NB4 (cell line): ENCODE measurements around the gene PCDHGA11.
"Not testable (repeated sequence)": the region's sequence is repeated elsewhere in the genome, so short reads cannot be mapped to it uniquely, and the experiment has no call there.

ENCODE experiments used
- DNase-seq: peaks from one replicate; pipeline ENCODE4 v3.0.0; 2010; ENCODE audit warnings: low read depth
- H3K4me3 ChIP-seq: one replicate; pipeline ENCODE4 v1.5.1; 2011; ENCODE audit warnings: mild to moderate bottlenecking, low read depth, low read length, moderate library complexity
- MYC ChIP-seq: IDR thresholded peaks from 2 replicates; pipeline ENCODE4 v1.6.1; 2011; ENCODE audit warnings: low read depth, low read length
- POLR2A ChIP-seq: IDR thresholded peaks from 2 replicates; pipeline ENCODE4 v1.6.1; 2011; ENCODE audit warnings: mild to moderate bottlenecking; ENCODE audit not compliant: insufficient read length; ENCODE audit errors: extremely low read depth
- TF ChIP-seq, protein P1 (sequence below): IDR thresholded peaks from one replicate; pipeline ENCODE4 v1.5.1; 2012; ENCODE audit warnings: low read depth, low read length
- TF ChIP-seq, protein P2 (sequence below): IDR thresholded peaks from 2 replicates; pipeline ENCODE4 v1.6.1; 2011; ENCODE audit warnings: low read depth, low read length

Gene PCDHGA11

DNA sequence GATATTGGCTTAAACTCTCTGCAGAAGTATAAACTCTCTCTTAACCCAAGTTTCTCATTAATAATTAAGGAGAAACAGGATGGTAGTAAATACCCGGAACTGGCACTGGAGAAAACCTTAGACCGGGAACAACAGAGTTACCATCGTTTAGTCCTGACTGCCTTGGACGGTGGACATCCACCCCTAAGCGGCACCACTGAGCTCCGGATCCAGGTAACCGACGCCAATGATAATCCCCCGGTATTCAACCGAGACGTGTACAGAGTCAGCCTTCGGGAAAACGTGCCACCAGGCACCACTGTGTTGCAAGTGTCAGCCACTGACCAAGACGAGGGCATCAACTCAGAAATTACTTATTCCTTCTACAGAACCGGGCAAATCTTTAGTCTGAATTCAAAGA lies 22.2 kb upstream of the PCDHGA11 start:
- no peak for TF ChIP-seq POLR2A
- TF ChIP-seq MYC, result no peak
- TF ChIP-seq, protein P1, sequence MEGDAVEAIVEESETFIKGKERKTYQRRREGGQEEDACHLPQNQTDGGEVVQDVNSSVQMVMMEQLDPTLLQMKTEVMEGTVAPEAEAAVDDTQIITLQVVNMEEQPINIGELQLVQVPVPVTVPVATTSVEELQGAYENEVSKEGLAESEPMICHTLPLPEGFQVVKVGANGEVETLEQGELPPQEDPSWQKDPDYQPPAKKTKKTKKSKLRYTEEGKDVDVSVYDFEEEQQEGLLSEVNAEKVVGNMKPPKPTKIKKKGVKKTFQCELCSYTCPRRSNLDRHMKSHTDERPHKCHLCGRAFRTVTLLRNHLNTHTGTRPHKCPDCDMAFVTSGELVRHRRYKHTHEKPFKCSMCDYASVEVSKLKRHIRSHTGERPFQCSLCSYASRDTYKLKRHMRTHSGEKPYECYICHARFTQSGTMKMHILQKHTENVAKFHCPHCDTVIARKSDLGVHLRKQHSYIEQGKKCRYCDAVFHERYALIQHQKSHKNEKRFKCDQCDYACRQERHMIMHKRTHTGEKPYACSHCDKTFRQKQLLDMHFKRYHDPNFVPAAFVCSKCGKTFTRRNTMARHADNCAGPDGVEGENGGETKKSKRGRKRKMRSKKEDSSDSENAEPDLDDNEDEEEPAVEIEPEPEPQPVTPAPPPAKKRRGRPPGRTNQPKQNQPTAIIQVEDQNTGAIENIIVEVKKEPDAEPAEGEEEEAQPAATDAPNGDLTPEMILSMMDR, result no peak
- TF ChIP-seq, protein P2, sequence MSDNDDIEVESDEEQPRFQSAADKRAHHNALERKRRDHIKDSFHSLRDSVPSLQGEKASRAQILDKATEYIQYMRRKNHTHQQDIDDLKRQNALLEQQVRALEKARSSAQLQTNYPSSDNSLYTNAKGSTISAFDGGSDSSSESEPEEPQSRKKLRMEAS, result no peak
- H3K4me3 ChIP-seq, result no peak overlapping the region
- no peak for DNase-seq

GRCh38 chr5:141399555-141400258 lies 21.1 kb upstream of the PCDHGA11 start:
- DNase-seq, result no peak
- TF ChIP-seq POLR2A (no peak), MYC (no peak)
- TF ChIP-seq, protein P1, result no peak
- TF ChIP-seq, protein P2, result no peak
- H3K4me3 ChIP-seq, result no peak overlapping the region

DNA sequence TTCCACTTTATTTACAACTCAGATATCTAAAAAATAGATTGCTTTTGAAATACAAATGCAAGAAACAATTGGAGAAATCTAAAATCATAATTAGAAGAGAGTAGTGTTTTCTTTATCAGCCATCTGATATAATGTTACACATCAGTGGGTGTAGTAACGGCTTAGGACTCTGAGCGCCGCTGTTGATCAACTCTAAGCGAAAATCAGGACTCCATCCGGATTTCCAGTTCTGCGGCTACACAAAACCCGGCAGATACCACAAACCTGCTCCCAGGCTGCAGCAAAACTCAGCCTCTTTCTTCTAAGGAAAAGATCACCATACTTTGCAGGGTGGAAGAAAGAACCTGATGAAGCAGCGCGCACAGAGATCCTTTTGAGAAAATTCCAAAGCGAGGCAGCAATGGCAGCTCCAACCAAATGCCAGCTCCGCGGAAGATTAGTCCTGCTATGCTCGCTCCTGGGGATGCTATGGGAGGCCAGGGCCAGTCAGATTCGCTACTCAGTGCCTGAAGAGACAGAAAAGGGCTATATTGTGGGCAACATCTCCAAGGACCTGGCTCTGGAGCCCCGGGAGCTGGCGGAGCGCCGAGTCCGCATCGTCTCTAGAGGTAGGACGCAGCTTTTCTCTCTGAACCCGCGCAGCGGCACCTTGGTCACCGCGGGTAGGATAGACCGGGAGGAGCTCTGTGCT lies 18.2 kb upstream of the PCDHGA11 start, which contains the start of gene PCDHGA9:
Gene PCDHGA9, plus strand, starts transcription at position 226 of the 691 bp plus-strand sequence. Its CDS starts 175 bp downstream, at position 401.
- TF ChIP-seq, protein P2, result no peak
- TF ChIP-seq, protein P1, result peak; percentile 11
- no peak within 1 kb of the TSS for H3K4me3 ChIP-seq
- no peak for DNase-seq

GRCh38 chr5:141403387-141403786 lies 17.5 kb upstream of the PCDHGA11 start:
- no peak for DNase-seq
- no peak for TF ChIP-seq MYC
- TF ChIP-seq, protein P1, result no peak
- no peak for TF ChIP-seq POLR2A
- TF ChIP-seq, protein P2, result no peak
- no peak overlapping the region for H3K4me3 ChIP-seq

DNA sequence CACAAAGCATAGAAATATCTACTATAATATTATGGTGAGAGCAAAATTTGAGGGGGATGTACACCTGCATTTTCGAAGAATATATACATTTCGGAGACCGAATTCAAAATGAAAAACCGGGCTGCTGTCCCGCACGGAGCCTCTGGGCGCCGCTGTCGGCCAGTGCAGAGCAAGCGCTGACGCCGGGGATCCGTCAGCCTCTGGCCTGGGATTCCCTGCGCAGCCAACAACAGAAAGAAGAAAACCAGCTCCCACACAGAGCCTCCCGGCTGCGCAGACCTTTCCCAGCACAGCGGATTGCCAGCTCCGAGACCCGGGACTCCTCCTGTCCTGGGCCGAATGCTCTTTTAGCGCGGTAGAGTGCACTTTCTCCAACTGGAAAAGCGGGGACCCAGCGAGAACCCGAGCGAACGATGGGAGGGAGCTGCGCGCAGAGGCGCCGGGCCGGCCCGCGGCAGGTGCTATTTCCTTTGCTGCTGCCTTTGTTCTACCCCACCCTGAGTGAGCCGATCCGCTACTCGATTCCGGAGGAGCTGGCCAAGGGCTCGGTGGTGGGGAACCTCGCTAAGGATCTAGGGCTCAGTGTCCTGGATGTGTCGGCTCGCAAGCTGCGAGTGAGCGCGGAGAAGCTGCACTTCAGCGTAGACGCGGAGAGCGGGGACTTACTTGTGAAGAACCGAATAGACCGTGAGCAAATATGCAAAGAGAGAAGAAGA lies 12.9 kb upstream of the PCDHGA11 start, which contains the start of gene PCDHGB6:
Gene PCDHGB6, plus strand, starts transcription at position 232 of the 716 bp plus-strand sequence. Its CDS starts 182 bp downstream, at position 414.
- DNase-seq, H3K4me3 ChIP-seq: not testable (repeated sequence)
- TF ChIP-seq, protein P1, result peak; percentile 35
